Left ventricle myocardium inferior (tissue), 1 donor: Measurements from ENCODE around the gene POLR2I. TPM values are rescaled to one million over a fixed set of nuclear protein-coding genes. Genes with fewer than 3 reads are reported as not detected.
"Not testable (repeated sequence)": the region's sequence is repeated elsewhere in the genome, so short reads cannot be mapped to it uniquely, and the experiment has no call there.

Experiments
- DNase-seq: peaks from one replicate; pipeline ENCODE4 v3.0.0-alpha.2; 2020
- H3K27ac ChIP-seq: fragments of 200-600 bp; replicated peaks from 2 replicates; pipeline ENCODE4 v1.8.0; 2021
- H3K27me3 ChIP-seq: fragments of 200-600 bp; 2 replicates; pipeline ENCODE4 v1.8.0; 2021; ENCODE audit warnings: low read depth
- H3K36me3 ChIP-seq: fragments of 200-600 bp; 2 replicates; pipeline ENCODE4 v1.8.0; 2021
- H3K4me1 ChIP-seq: fragments of 200-600 bp; 2 replicates; pipeline ENCODE4 v1.8.0; 2021
- H3K4me3 ChIP-seq: fragments of 200-600 bp; 2 replicates; pipeline ENCODE4 v1.8.0; 2021; ENCODE audit warnings: mild to moderate bottlenecking, moderate library complexity
- H3K9me3 ChIP-seq: fragments of 200-600 bp; replicated peaks from 2 replicates; pipeline ENCODE4 v1.8.0; 2021
- CTCF ChIP-seq: fragments of 200-600 bp; IDR thresholded peaks from 2 replicates; pipeline ENCODE4 v1.8.0; 2021; ENCODE audit warnings: antibody characterized with exemption, mild to moderate bottlenecking, borderline replicate concordance
- intact Hi-C: fragments of 100-400 bp; cut with micrococcal nuclease; formaldehyde crosslinking; loops from one replicate; pipeline ENCODE4 v1.11.0; 2022
- total RNA-seq: library from RNA; stranded (reverse); fragmentation: NEBNext Ultra II Directional; extraction: Animal tissue kit (Norgen Biotek cat#: 25700); gene quantifications from one replicate; pipeline ENCODE4 v1.2.1, GENCODE V29; 2021
- donor health status: DM: no; HTN: yes; CAD: no; lungs with severe emphysema.

The POLR2I gene
- total RNA-seq, 1 donor from 2014 or later = 130 TPM

GRCh38 chr19:36073121-36073876, 41.4 kb downstream of the POLR2I start:
- H3K9me3 ChIP-seq = no peaks in the 10 kb centered on the region
- no peak overlapping the region for H3K27ac ChIP-seq
- TF ChIP-seq CTCF = no peak
- H3K4me1 ChIP-seq = peaks cover 3% of the 10 kb centered on the region
- no peak overlapping the region for H3K4me3 ChIP-seq
- DNase-seq = no peak
- H3K36me3 ChIP-seq = no peaks in the 10 kb centered on the region
- intact Hi-C loops = no loop called here
- no peaks in the 10 kb centered on the region for H3K27me3 ChIP-seq

GRCh38 chr19:36072081-36072480, 42.6 kb downstream of the POLR2I start:
- intact Hi-C loops = no loop called here
- Histone ChIP-seq H3K4me1 (peaks cover 3% of the 10 kb centered on the region), H3K4me3 (no peak overlapping the region)

DNA sequence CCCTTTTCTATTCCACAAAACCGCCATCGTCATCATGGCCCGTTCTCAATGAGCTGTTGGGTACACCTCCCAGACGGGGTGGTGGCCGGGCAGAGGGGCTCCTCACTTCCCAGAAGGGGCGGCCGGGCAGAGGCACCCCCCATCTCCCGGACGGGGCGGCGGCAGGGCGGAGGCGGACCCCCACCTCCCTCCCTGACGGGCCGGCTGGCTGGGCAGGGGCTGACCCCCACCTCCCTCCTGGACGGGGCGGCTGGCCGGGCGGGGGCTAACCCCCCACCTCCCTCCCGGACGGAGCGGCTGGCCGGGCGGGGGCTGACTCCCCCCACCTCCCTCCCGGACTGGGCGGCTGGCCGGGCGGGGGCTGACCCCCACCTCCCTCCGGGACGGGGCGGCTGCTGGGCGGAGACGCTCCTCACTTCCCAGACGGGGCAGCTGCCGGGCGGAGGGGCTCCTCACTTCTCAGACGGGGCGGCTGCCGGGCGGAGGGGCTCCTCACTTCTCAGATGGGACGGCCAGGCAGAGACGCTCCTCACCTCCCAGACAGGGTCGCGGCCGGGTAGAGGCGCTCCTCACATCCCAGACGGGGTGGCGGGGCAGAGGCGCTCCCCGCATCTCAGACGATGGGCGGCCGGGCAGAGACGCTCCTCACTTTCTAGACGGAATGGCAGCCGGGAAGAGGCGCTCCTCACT, 45.7 kb downstream of the POLR2I start:
- H3K9me3 ChIP-seq, H3K36me3 ChIP-seq, intact Hi-C loops, H3K4me1 ChIP-seq, H3K27me3 ChIP-seq, H3K4me3 ChIP-seq, H3K27ac ChIP-seq, DNase-seq: not testable (repeated sequence)

More at GRCh38 chr19:36072081-36072480, 42.6 kb downstream of the POLR2I start:
- no peak for TF ChIP-seq CTCF
- Histone ChIP-seq H3K9me3 (no peaks in the 10 kb centered on the region), H3K27ac (no peak overlapping the region), H3K36me3 (no peaks in the 10 kb centered on the region), H3K27me3 (no peaks in the 10 kb centered on the region)
- DNase-seq = no peak

GRCh38 chr19:36067681-36068080, 47.0 kb downstream of the POLR2I start:
- H3K4me3 ChIP-seq = no peak overlapping the region
- intact Hi-C loops = no loop called here
- H3K27me3 ChIP-seq = no peaks in the 10 kb centered on the region
- DNase-seq = no peak
- H3K9me3 ChIP-seq = no peaks in the 10 kb centered on the region
- H3K4me1 ChIP-seq = peaks cover 3% of the 10 kb centered on the region
- no peak overlapping the region for H3K27ac ChIP-seq
- no peak for TF ChIP-seq CTCF
- H3K36me3 ChIP-seq = no peaks in the 10 kb centered on the region

GRCh38 chr19:36064826-36065225, 49.8 kb downstream of the POLR2I start:
- no peak for DNase-seq
- Histone ChIP-seq H3K27me3 (no peaks in the 10 kb centered on the region), H3K27ac (no peak overlapping the region), H3K4me3 (no peak overlapping the region), H3K36me3 (no peaks in the 10 kb centered on the region), H3K4me1 (no peaks in the 10 kb centered on the region), H3K9me3 (no peaks in the 10 kb centered on the region)
- no peak for TF ChIP-seq CTCF
- intact Hi-C loops = no loop called here

Other genes starting within 250 kb of the POLR2I start
- 23.9 TPM for gene APLP1, start 246.3 kb downstream of the POLR2I start, total RNA-seq
- 2.3 TPM for gene NFKBID, start 214.3 kb downstream of the POLR2I start, total RNA-seq
- 2.3 TPM for gene HCST, start 212.3 kb downstream of the POLR2I start, total RNA-seq
- 26.2 TPM for gene TYROBP, start 206.6 kb downstream of the POLR2I start, total RNA-seq
- 7.1 TPM for gene LRFN3, start 178.5 kb downstream of the POLR2I start, total RNA-seq
- gene SDHAF1, start 119.7 kb downstream of the POLR2I start, total RNA-seq = 10.3 TPM
- 0.58 TPM for gene SYNE4, start 106.1 kb downstream of the POLR2I start, total RNA-seq
- gene ALKBH6, start 100.7 kb downstream of the POLR2I start, total RNA-seq = 11.8 TPM
- 5.4 TPM for gene CLIP3, start 82.0 kb downstream of the POLR2I start, total RNA-seq
- gene THAP8, start 60.6 kb downstream of the POLR2I start, total RNA-seq = 4.2 TPM
- 17.7 TPM for gene WDR62, start 60.0 kb downstream of the POLR2I start, total RNA-seq
- not detected for gene OVOL3, start 3.7 kb downstream of the POLR2I start, total RNA-seq
- 94.9 TPM for gene TBCB, start 593 bp upstream of the POLR2I start, total RNA-seq
- 767 TPM for gene CAPNS1, start 25.2 kb upstream of the POLR2I start, total RNA-seq
- 2,839 TPM for gene COX7A1, start 37.6 kb upstream of the POLR2I start, total RNA-seq
- 4.4 TPM for gene ZNF565, start 99.8 kb upstream of the POLR2I start, total RNA-seq
- 30.4 TPM for gene ZNF146, start 100.2 kb upstream of the POLR2I start, total RNA-seq